Hepatocyte (in vitro differentiated cells): ENCODE results near the gene PAFAH1B2. TPM values are rescaled to one million over a fixed set of nuclear protein-coding genes. Genes with fewer than 3 reads are reported as not detected.

Experiments used
- DNase-seq: peaks from one replicate; pipeline ENCODE4 v3.0.0-alpha.2; 2016; ENCODE audit warnings: low spot score
- H2AFZ ChIP-seq: fragments of 200-600 bp; sonication (generic); 2 replicates; pipeline ENCODE4 v1.6.0; 2016; ENCODE audit warnings: antibody characterized with exemption, mild to moderate bottlenecking
- H3K27ac ChIP-seq: fragments of 200-600 bp; sonication (generic); 2 replicates; pipeline ENCODE4 v1.5.1; 2016; ENCODE audit warnings: mild to moderate bottlenecking
- H3K27me3 ChIP-seq: fragments of 200-600 bp; sonication (generic); 2 replicates; pipeline ENCODE4 v1.6.1; 2016
- H3K36me3 ChIP-seq: fragments of 200-600 bp; sonication (generic); replicated peaks from 2 replicates; pipeline ENCODE4 v1.5.1; 2016; ENCODE audit warnings: low read depth; ENCODE audit not compliant: insufficient read depth
- H3K4me1 ChIP-seq: fragments of 200-600 bp; sonication (generic); 2 replicates; pipeline ENCODE4 v1.5.1; 2016; ENCODE audit warnings: mild to moderate bottlenecking, moderate library complexity; ENCODE audit not compliant: insufficient read depth
- H3K4me2 ChIP-seq: fragments of 200-600 bp; sonication (generic); 2 replicates; pipeline ENCODE4 v1.6.0; 2016
- H3K4me3 ChIP-seq: fragments of 200-600 bp; sonication (generic); 2 replicates; pipeline ENCODE4 v1.5.1; 2016; ENCODE audit warnings: mild to moderate bottlenecking
- H3K79me2 ChIP-seq: fragments of 200-600 bp; sonication (generic); 2 replicates; pipeline ENCODE4 v1.6.0; 2017; ENCODE audit warnings: mild to moderate bottlenecking
- H3K9me2 ChIP-seq: fragments of 200-600 bp; sonication (generic); replicated peaks from 2 replicates; pipeline ENCODE4 v1.6.0; 2017; ENCODE audit warnings: mild to moderate bottlenecking; ENCODE audit not compliant: insufficient read depth
- H3K9me3 ChIP-seq: fragments of 200-600 bp; sonication (generic); 2 replicates; pipeline ENCODE4 v1.5.1; 2016; ENCODE audit warnings: low read depth, mild to moderate bottlenecking
- H4K20me1 ChIP-seq: fragments of 200-600 bp; sonication (generic); 2 replicates; pipeline ENCODE4 v1.6.0; 2016; ENCODE audit warnings: mild to moderate bottlenecking; ENCODE audit not compliant: insufficient read depth, poor library complexity, severe bottlenecking
- CTCF ChIP-seq: fragments of 200-600 bp; sonication (generic); IDR thresholded peaks from 2 replicates; pipeline ENCODE4 v1.5.1; 2016; ENCODE audit warnings: antibody characterized with exemption, mild to moderate bottlenecking; ENCODE audit not compliant: poor library complexity
- EZH2 ChIP-seq: fragments of 200-600 bp; sonication (generic); IDR thresholded peaks from 2 replicates; pipeline ENCODE4 v1.6.1; 2016; ENCODE audit warnings: antibody characterized with exemption, mild to moderate bottlenecking, borderline replicate concordance
- EZH2phosphoT487 ChIP-seq: fragments of 200-600 bp; sonication (generic); IDR thresholded peaks from one replicate; pipeline ENCODE4 v1.6.1; 2018; ENCODE audit warnings: antibody characterized with exemption, mild to moderate bottlenecking, low read depth, moderate library complexity; ENCODE audit not compliant: unreplicated experiment, severe bottlenecking
- WGBS: methylation state at CpG from one replicate; pipeline ENCODE4 v1.1.6; 2016; ENCODE audit warnings: low lambda C conversion rate; ENCODE audit errors: missing lambda C conversion rate; 5-methylcytosine and 5-hydroxymethylcytosine counted together
- polyA plus RNA-seq: library from polyadenylated mRNA; unstranded; fragments of >200 nt; fragmentation: Nextera tagmentation; extraction: Ambion mirVana; gene quantifications from 2 replicates; pipeline ENCODE4 v1.2.1, GENCODE V29; 2016
- total RNA-seq: library from RNA; depleted of rRNA; stranded (reverse); fragments of >200 nt; gene quantifications from 2 replicates; pipeline ENCODE4 v1.2.3, GENCODE V29; 2014

PAFAH1B2 gene
- total and polyA plus RNA-seq, 2 experiments from 2014 or later: 30.8 to 103 TPM

DNA sequence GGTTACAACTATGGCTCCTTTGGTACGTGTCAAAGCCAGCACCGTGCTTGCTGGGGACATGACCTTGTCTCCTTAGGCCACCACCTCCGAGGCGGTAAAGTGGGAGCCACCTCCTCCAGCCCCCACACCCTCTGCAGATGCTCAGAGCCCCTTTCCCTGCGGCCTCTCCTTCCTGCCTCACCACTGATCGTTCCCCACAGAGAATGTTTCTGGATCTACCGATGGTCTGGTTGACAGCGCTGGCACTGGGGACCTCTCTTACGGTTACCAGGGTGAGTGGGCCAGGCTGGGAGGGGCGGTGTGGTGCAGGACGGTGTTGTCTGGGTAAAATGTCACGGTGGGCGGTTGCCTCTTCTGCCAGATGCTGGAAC, 43.3 kb downstream of the PAFAH1B2 start:
- no peak for DNase-seq
- Histone ChIP-seq H3K79me2 (no peaks in the 10 kb centered on the region), H3K27me3 (no peaks in the 10 kb centered on the region), H3K9me2 (no peaks in the 10 kb centered on the region), H3K4me3 (no peak overlapping the region), H3K27ac (no peak overlapping the region), H3K4me2 (no peak overlapping the region), H4K20me1 (no peaks in the 10 kb centered on the region), H3K36me3 (no peaks in the 10 kb centered on the region), H3K4me1 (no peaks in the 10 kb centered on the region), H2AFZ (no peak overlapping the region), H3K9me3 (no peaks in the 10 kb centered on the region)
- TF ChIP-seq CTCF: no peak
- no peak for TF ChIP-seq EZH2phosphoT487
- no peak for TF ChIP-seq EZH2
- 93% methylated on average over 13 of the region's 13 CpGs for WGBS

- WGBS: 94% methylated on average over 16 of the region's 16 CpGs
- H2AFZ ChIP-seq: no peak overlapping the region
- no peaks in the 10 kb centered on the region for H3K36me3 ChIP-seq
- TF ChIP-seq EZH2phosphoT487 (no peak), EZH2 (no peak), CTCF (no peak)
- H4K20me1 ChIP-seq: no peaks in the 10 kb centered on the region
- H3K4me1 ChIP-seq: no peaks in the 10 kb centered on the region
- H3K27me3 ChIP-seq: no peaks in the 10 kb centered on the region
- no peaks in the 10 kb centered on the region for H3K9me3 ChIP-seq
- H3K27ac ChIP-seq: no peak overlapping the region
- no peak for DNase-seq
- H3K9me2 ChIP-seq: no peaks in the 10 kb centered on the region
- H3K79me2 ChIP-seq: no peaks in the 10 kb centered on the region
- no peak overlapping the region for H3K4me3 ChIP-seq
- H3K4me2 ChIP-seq: no peak overlapping the region
Measured at GRCh38 chr11:117187799-117188481, 43.9 kb downstream of the PAFAH1B2 start.

GRCh38 chr11:117188620-117189081, 44.6 kb downstream of the PAFAH1B2 start:
- H3K4me1 ChIP-seq: no peaks in the 10 kb centered on the region
- no peaks in the 10 kb centered on the region for H3K79me2 ChIP-seq
- no peaks in the 10 kb centered on the region for H3K9me3 ChIP-seq
- TF ChIP-seq EZH2 (no peak), CTCF (no peak), EZH2phosphoT487 (no peak)
- no peaks in the 10 kb centered on the region for H3K9me2 ChIP-seq
- WGBS: 92% methylated on average over 18 of the region's 20 CpGs
- H3K4me3 ChIP-seq: no peak overlapping the region
- H3K4me2 ChIP-seq: no peak overlapping the region
- no peaks in the 10 kb centered on the region for H3K27me3 ChIP-seq
- no peaks in the 10 kb centered on the region for H4K20me1 ChIP-seq
- H2AFZ ChIP-seq: no peak overlapping the region
- H3K36me3 ChIP-seq: no peaks in the 10 kb centered on the region
- no peak overlapping the region for H3K27ac ChIP-seq
- DNase-seq: no peak
